DMS114 treated with DMSO at 0.1 percent for 48 hours (cell line): ENCODE results near the gene FAM72B.
"Not testable (repeated sequence)": the region's sequence is repeated elsewhere in the genome, so short reads cannot be mapped to it uniquely, and the experiment has no call there.

Experiments used
- DNase-seq: peaks from one replicate; lab custom pipeline; 2025; ENCODE audit not compliant: unreplicated experiment; lab: John Stamatoyannopoulos, UW

FAM72B gene

GRCh38 chr1:121184290-121185127 is at the start of gene FAM72B, which contains the start of gene SRGAP2C:
FAM72B (minus strand) TSS chr1:121184340; CDS start chr1:121183489, 851 bp downstream.
SRGAP2C (plus strand) TSS chr1:121184975; CDS start chr1:121187447, 2,472 bp downstream.
- DNase-seq, result peak; percentile 97

- DNase-seq, result not testable (repeated sequence)
Observed at GRCh38 chr1:121232445-121233125, 48.4 kb upstream of the FAM72B start.

- DNase-seq, result not testable (repeated sequence)
Observed at GRCh38 chr1:121230636-121231035, 46.5 kb upstream of the FAM72B start.

GRCh38 chr1:121227544-121228330 is 43.6 kb upstream of the FAM72B start:
- DNase-seq, result not testable (repeated sequence)

- not testable (repeated sequence) for DNase-seq
Observed at GRCh38 chr1:121226925-121227324, 42.8 kb upstream of the FAM72B start.

- DNase-seq, result not testable (repeated sequence)
Observed at GRCh38 chr1:121226295-121226904, 42.3 kb upstream of the FAM72B start.

GRCh38 chr1:121224714-121225113 is 40.6 kb upstream of the FAM72B start:
- not testable (repeated sequence) for DNase-seq

GRCh38 chr1:121221770-121222169 is 37.6 kb upstream of the FAM72B start:
- DNase-seq, result not testable (repeated sequence)

GRCh38 chr1:121216676-121217075 is 32.5 kb upstream of the FAM72B start:
- DNase-seq, result not testable (repeated sequence)

- DNase-seq, result not testable (repeated sequence)
Observed at GRCh38 chr1:121215699-121216417, 31.7 kb upstream of the FAM72B start.

GRCh38 chr1:121214544-121215156 is 30.5 kb upstream of the FAM72B start:
- not testable (repeated sequence) for DNase-seq

- DNase-seq, result not testable (repeated sequence)
Observed at GRCh38 chr1:121213491-121213890, 29.4 kb upstream of the FAM72B start.

GRCh38 chr1:121210778-121211177 is 26.6 kb upstream of the FAM72B start:
- not testable (repeated sequence) for DNase-seq

GRCh38 chr1:121208375-121208774 is 24.2 kb upstream of the FAM72B start:
- DNase-seq, result not testable (repeated sequence)

- not testable (repeated sequence) for DNase-seq
Observed at GRCh38 chr1:121207328-121207727, 23.2 kb upstream of the FAM72B start.

- not testable (repeated sequence) for DNase-seq
Observed at GRCh38 chr1:121205786-121206711, 21.9 kb upstream of the FAM72B start.

GRCh38 chr1:121202986-121203385 is 18.8 kb upstream of the FAM72B start:
- not testable (repeated sequence) for DNase-seq
